Fibroblast of skin of right quadriceps (primary cell): ENCODE results near the gene TSPEAR.
"Not testable (repeated sequence)": the region's sequence is repeated elsewhere in the genome, so short reads cannot be mapped to it uniquely, and the experiment has no call there.

Experiments used
- DNase-seq: peaks from one replicate; pipeline ENCODE4 v3.0.0-alpha.2; 2013

TSPEAR gene

GRCh38 chr21:44681152-44681551 lies 30.2 kb downstream of the TSPEAR start:
- no peak for DNase-seq

GRCh38 chr21:44677881-44678280 lies 33.5 kb downstream of the TSPEAR start:
- no peak for DNase-seq

GRCh38 chr21:44671911-44672310 lies 39.5 kb downstream of the TSPEAR start:
- DNase-seq = no peak

GRCh38 chr21:44670642-44671432 lies 40.5 kb downstream of the TSPEAR start:
- no peak for DNase-seq

GRCh38 chr21:44667612-44668011 lies 43.8 kb downstream of the TSPEAR start:
- no peak for DNase-seq

GRCh38 chr21:44666401-44667320 lies 44.7 kb downstream of the TSPEAR start, which contains the start of gene KRTAP12-2:
TSS of gene KRTAP12-2 (minus strand) at chr21:44666927. CDS start at chr21:44666886, 41 bp downstream.
- DNase-seq = no peak

- DNase-seq = no peak
These were observed 46.7 kb downstream of the TSPEAR start for GRCh38 chr21:44664691-44665090.

- not testable (repeated sequence) for DNase-seq
These were observed 49.8 kb downstream of the TSPEAR start for GRCh38 chr21:44661567-44661966.

GRCh38 chr21:44658913-44659595 lies 52.3 kb downstream of the TSPEAR start:
- no peak for DNase-seq

- no peak for DNase-seq
These were observed 52.8 kb downstream of the TSPEAR start for GRCh38 chr21:44658541-44658910.

- no peak for DNase-seq
These were observed 53.5 kb downstream of the TSPEAR start, which contains the start of gene KRTAP12-3 for GRCh38 chr21:44657635-44658540. TSS of gene KRTAP12-3 (plus strand) at chr21:44657932. CDS start at chr21:44657980, 48 bp downstream.

- DNase-seq = no peak
These were observed 54.5 kb downstream of the TSPEAR start for GRCh38 chr21:44656868-44657267.

- no peak for DNase-seq
These were observed 56.7 kb downstream of the TSPEAR start, which contains the start of gene KRTAP12-4 for GRCh38 chr21:44654576-44655175. TSS of gene KRTAP12-4 (minus strand) at chr21:44654659. CDS start at chr21:44654614, 45 bp downstream.

- DNase-seq = no peak
These were observed 57.5 kb downstream of the TSPEAR start for GRCh38 chr21:44653656-44654575.

- DNase-seq = no peak
These were observed 58.2 kb downstream of the TSPEAR start for GRCh38 chr21:44653123-44653522.

- DNase-seq = no peak
These were observed 60.2 kb downstream of the TSPEAR start for GRCh38 chr21:44650973-44651675.

- DNase-seq = no peak
These were observed 61.0 kb downstream of the TSPEAR start for GRCh38 chr21:44650265-44650972.

GRCh38 chr21:44649521-44650100 lies 61.8 kb downstream of the TSPEAR start:
- DNase-seq = no peak
